Spleen (tissue), 7 donors: Measurements from ENCODE around the gene CSMD2.

Experiments used
- POLR2A ChIP-seq, 3 donors: fragments of 450-650 bp; IDR thresholded peaks; one replicate each; pipeline ENCODE4 v1.5.1; 2017; ENCODE audit warnings: antibody characterized with exemption in 3 of 3, mild to moderate bottlenecking in 1 of 3
- TF ChIP-seq, protein P1 (sequence below), 11 experiments: fragments of 200-600 bp in 7 of 11; fragments of 450-650 bp in 4 of 11; sonication (generic) in 4 of 11; IDR thresholded peaks in 8 of 11; conservative IDR thresholded peaks in 3 of 11; 1 replicate in 7 of 11; 2 replicates in 4 of 11; pipeline versions ENCODE4 v1.4.0 to v1.8.0; 2016 to 2021; ENCODE audit warnings: antibody characterized with exemption in 11 of 11, inconsistent platforms in 4 of 11, mild to moderate bottlenecking in 1 of 11
- donor health status: DM: no; HTN: no; CAD: no; lungs with moderate emphysema.
- donor health status: DM: no; HTN: no; CAD: no.
- donor health status: DM: no; HTN: no; CAD: no.

DNA sequence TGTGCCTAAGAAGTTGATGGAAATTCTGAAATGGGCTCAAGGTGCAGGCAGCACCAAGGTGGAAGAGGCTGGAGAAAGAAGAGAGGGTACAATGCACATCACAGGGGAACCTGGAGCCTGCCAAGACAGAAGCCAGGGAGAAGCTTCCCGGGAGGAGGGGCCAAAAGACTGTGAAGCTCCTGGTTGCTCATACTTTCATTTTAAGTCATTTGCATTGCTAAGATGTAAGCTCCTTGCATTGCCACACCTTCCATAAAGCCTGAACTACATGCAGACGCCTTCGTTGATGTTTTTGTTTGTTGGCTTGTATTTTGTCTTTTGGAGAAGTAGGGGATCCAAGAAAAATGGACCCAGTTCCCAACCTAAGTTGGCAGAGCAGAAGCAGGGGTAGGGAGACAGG, 232.2 kb downstream of the CSMD2 start:
- TF ChIP-seq, protein P1, sequence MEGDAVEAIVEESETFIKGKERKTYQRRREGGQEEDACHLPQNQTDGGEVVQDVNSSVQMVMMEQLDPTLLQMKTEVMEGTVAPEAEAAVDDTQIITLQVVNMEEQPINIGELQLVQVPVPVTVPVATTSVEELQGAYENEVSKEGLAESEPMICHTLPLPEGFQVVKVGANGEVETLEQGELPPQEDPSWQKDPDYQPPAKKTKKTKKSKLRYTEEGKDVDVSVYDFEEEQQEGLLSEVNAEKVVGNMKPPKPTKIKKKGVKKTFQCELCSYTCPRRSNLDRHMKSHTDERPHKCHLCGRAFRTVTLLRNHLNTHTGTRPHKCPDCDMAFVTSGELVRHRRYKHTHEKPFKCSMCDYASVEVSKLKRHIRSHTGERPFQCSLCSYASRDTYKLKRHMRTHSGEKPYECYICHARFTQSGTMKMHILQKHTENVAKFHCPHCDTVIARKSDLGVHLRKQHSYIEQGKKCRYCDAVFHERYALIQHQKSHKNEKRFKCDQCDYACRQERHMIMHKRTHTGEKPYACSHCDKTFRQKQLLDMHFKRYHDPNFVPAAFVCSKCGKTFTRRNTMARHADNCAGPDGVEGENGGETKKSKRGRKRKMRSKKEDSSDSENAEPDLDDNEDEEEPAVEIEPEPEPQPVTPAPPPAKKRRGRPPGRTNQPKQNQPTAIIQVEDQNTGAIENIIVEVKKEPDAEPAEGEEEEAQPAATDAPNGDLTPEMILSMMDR (IDR thresholded peaks at IDR 0.05 in 8 of 11, conservative IDR thresholded peaks at IDR 0.05 in 3 of 11): no peak
- no peak for TF ChIP-seq POLR2A (IDR thresholded peaks at IDR 0.05)
